Fibroblast of the aortic adventitia (primary cell): ENCODE measurements around the gene MBD5. TPM values are rescaled to one million over a fixed set of nuclear protein-coding genes. Genes with fewer than 3 reads are reported as not detected.

Experiments
- DNase-seq: peaks from one replicate; pipeline ENCODE4 v3.0.0-alpha.2; 2010; ENCODE audit warnings: low read depth
- H3K4me3 ChIP-seq: 2 replicates; pipeline ENCODE4 v1.5.1; 2011; ENCODE audit warnings: low read depth, mild to moderate bottlenecking, control low read depth, low read length, moderate library complexity
- CTCF ChIP-seq: IDR thresholded peaks from 2 replicates; pipeline ENCODE4 v1.5.1; 2011; ENCODE audit warnings: mild to moderate bottlenecking, low read length, control low read depth, inconsistent platforms; ENCODE audit not compliant: insufficient read depth
- total RNA-seq: library from RNA; depleted of rRNA; stranded (reverse); fragments of >200 nt; gene quantifications from 2 replicates; pipeline ENCODE4 v1.2.3, GENCODE V29; 2012; ENCODE audit warnings: low replicate concordance

Gene MBD5
- total RNA-seq, 1 donor, result 41.4 TPM

GRCh38 chr2:148447877-148448276, 427.0 kb downstream of the MBD5 start:
- no peak for DNase-seq
- H3K4me3 ChIP-seq, result no peak overlapping the region
- TF ChIP-seq CTCF, result no peak

- DNase-seq, result no peak
- H3K4me3 ChIP-seq, result no peak overlapping the region
- TF ChIP-seq CTCF, result no peak
These were observed 429.6 kb downstream of the MBD5 start for GRCh38 chr2:148450531-148450930.

- DNase-seq, result no peak
- no peak for TF ChIP-seq CTCF
- H3K4me3 ChIP-seq, result no peak overlapping the region
These were observed 430.2 kb downstream of the MBD5 start for GRCh38 chr2:148451046-148451445.

- no peak for TF ChIP-seq CTCF
- H3K4me3 ChIP-seq, result no peak overlapping the region
- no peak for DNase-seq
These were observed 434.9 kb downstream of the MBD5 start for GRCh38 chr2:148455791-148456190.

GRCh38 chr2:148458171-148458570, 437.3 kb downstream of the MBD5 start:
- no peak for TF ChIP-seq CTCF
- H3K4me3 ChIP-seq, result no peak overlapping the region
- DNase-seq, result no peak

- no peak for TF ChIP-seq CTCF
- peak; percentile 21 for DNase-seq
- H3K4me3 ChIP-seq, result no peak overlapping the region
These were observed 438.5 kb downstream of the MBD5 start for GRCh38 chr2:148459377-148459778.

GRCh38 chr2:148461876-148462275, 441.0 kb downstream of the MBD5 start:
- DNase-seq, result peak; percentile 23
- TF ChIP-seq CTCF, result no peak
- no peak overlapping the region for H3K4me3 ChIP-seq
